ENCODE results near the gene ADAMTSL2. TPM values are rescaled to one million over a fixed set of nuclear protein-coding genes. Genes with fewer than 3 reads are reported as not detected.
"Not testable (repeated sequence)": the region's sequence is repeated elsewhere in the genome, so short reads cannot be mapped to it uniquely, and the experiment has no call there.

ADAMTSL2 gene
- total RNA-seq, 1 experiment from 2014 or later: 0.16 TPM

- DNase-seq (ENCODE audit: low spot score): peak; percentile 90
These were observed 24.0 kb downstream of the ADAMTSL2 start for GRCh38 chr9:133558191-133559126.

DNA sequence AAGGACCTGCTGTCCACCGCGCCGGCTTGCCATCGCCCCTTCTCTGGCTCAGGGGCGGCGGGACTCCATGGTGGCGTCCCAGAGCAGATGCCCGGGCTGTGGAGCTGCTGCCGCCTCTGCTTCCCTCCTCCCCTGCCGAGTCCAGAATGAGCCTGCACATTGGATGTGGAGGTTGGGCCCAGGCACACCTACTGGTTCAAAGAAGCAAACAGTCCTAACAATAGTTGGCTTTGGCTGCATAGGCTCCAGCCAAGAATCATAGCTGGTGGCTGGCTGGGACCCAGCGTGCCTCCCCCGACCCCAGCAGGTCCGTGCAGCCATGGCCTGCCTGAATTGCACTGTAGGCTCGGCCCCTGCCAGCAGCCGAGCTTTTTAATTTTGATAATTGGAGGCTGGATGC, 25.8 kb downstream of the ADAMTSL2 start:
- DNase-seq (ENCODE audit: low spot score): no peak

GRCh38 chr9:133560944-133561343, 26.4 kb downstream of the ADAMTSL2 start:
- DNase-seq (ENCODE audit: low spot score): no peak

- DNase-seq (ENCODE audit: low spot score): no peak
These were observed 27.6 kb downstream of the ADAMTSL2 start for GRCh38 chr9:133561976-133562554.

GRCh38 chr9:133562611-133563290, 28.2 kb downstream of the ADAMTSL2 start:
- no peak for DNase-seq (ENCODE audit: low spot score)

DNA sequence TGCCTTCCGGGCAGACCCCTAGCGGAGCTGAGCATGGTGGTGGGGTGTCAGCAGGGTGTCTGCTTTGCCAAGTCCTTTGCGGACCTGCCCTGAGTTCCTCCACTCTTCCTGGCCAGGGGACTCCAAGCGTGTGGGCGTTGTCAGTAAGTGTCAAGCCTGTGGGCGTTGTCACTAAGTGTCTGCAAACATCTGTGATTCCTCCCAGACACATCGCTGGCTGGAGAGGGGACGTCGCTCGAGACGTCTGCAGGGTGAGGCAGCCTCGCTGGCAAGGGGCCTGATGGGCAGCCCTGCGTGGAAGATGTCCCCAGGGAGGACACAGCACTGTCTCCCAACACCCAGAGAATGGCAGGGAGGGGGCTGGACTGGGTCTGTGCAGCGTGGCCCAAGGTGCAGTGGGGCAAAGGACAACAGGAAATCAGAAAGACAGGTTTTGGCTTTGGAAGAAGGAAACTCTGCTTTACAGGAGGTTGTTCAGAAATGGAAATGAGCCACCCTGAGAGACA, 28.8 kb downstream of the ADAMTSL2 start:
- DNase-seq (ENCODE audit: low spot score): peak; percentile 34

DNA sequence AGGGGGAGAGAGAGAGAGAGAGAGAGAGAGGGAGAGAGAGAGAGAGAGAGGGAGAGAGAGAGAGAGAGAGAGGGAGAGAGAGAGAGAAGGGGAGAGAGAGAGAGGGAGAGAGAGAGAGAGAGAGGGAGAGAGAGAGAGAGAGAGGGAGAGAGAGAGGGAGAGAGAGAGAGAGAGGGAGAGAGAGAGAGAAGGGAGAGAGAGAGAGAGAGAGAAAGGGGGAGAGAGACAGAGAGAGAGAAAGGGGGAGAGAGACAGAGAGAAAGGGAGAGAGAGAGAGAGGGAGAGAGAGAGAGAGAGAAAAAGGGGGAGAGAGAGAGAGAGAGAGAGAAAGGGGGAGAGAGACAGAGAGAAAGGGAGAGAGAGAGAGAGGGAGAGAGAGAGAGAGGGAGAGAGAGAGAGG, 29.3 kb downstream of the ADAMTSL2 start:
- DNase-seq (ENCODE audit: low spot score): not testable (repeated sequence)

GRCh38 chr9:133564451-133565116, 30.1 kb downstream of the ADAMTSL2 start:
- DNase-seq (ENCODE audit: low spot score): no peak

GRCh38 chr9:133566382-133566781, 31.9 kb downstream of the ADAMTSL2 start:
- DNase-seq (ENCODE audit: low spot score): no peak

- no peak for DNase-seq (ENCODE audit: low spot score)
These were observed 32.3 kb downstream of the ADAMTSL2 start for GRCh38 chr9:133566817-133567216.

- DNase-seq (ENCODE audit: low spot score): no peak
These were observed 33.7 kb downstream of the ADAMTSL2 start for GRCh38 chr9:133568186-133568585.

DNA sequence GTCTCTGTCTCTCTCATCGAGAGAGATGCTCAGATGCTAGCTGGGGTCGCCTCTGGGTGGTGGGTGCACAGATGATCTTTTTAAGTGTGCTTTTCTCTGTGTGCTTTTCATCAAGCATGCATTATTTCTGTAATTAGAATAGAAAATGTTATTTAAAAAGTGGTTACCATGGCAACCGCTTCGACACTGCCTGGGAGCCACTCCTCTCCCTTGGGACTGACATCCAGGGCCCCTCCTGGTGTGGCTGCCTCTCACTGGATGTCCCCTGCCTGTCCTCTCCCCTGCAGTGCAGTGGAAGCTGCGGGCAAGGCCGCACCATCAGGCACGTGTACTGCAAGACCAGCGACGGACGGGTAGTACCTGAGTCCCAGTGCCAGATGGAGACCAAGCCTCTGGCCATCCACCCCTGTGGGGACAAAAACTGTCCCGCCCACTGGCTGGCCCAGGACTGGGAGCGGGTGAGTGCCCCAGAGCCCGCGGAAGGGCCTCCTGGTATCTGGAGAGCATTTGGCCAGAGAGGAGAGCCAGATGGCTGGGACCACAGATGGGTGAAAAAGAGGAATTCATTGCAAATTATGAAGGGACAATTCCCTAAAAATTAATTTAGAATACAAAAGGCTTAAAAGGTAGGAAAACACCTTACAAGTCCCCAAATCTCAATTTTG, 34.7 kb downstream of the ADAMTSL2 start:
- no peak for DNase-seq (ENCODE audit: low spot score)

- no peak for DNase-seq (ENCODE audit: low spot score)
These were observed 35.6 kb downstream of the ADAMTSL2 start for GRCh38 chr9:133569891-133570690.

GRCh38 chr9:133570691-133571080, 36.2 kb downstream of the ADAMTSL2 start:
- no peak for DNase-seq (ENCODE audit: low spot score)

- no peak for DNase-seq (ENCODE audit: low spot score)
These were observed 36.9 kb downstream of the ADAMTSL2 start for GRCh38 chr9:133571391-133571890.

DNA sequence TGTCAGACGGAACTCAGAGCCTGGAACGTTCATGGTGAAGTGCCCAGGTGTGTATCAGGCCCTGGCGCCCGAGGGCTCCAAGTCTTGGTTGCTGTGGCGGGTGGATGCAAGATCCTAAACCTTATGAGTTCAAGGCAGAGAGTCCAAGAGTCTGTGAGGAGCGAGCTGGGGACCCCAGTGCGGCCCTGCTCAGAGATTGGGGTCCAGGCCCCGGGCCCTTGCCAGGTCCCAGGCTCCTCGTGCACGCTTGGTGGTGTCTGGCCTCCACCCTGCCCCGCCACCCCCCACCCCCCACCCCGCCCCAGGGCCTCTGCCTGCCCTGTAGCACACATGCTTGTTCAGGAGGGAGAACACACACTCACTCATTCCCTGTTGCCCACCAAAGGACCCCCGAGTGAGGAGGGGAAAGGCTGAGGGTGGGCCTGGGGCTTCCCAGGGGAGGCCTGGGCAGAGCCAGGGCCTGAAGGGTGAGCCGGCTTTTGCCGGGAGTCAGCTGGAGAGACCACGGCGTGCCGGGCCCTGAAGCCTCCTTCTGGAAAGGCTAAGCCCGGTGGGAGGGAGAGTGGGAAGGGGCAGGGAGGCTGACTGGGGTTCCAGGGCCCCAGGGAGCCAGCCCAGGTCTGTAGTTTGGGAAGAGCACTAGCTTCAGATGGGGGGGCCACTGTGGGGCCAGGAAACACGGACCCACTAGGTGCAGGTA, 37.5 kb downstream of the ADAMTSL2 start:
- no peak for DNase-seq (ENCODE audit: low spot score)

DNA sequence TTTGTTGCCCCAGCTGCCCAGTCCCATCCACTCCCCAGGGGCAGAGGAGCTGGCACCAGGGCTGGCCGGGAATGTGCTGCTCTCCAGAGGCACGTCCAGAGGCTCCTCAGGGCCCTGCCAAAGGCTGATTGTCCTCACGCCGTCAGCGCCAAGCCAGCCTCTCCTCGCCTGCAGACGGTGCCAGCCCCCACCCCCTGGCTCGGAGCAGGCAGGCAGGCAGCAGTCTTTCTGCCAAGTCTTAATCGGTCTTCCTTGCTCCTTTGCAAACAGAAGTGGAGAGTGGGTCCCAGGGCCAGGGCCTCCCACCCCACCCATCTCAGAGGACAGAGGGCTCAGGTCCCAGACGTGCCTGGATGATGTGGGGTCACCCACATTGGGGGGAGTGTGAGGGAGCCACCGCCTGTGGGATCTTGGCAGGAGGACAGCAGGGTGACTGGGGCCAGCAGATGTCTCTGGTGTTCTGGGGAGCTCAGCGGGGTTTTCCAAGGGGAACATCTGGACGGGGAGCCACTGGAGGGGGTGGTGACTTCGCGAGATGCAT, 38.4 kb downstream of the ADAMTSL2 start:
- DNase-seq (ENCODE audit: low spot score): no peak

- DNase-seq (ENCODE audit: low spot score): no peak
These were observed 39.4 kb downstream of the ADAMTSL2 start for GRCh38 chr9:133573791-133574515.

DNA sequence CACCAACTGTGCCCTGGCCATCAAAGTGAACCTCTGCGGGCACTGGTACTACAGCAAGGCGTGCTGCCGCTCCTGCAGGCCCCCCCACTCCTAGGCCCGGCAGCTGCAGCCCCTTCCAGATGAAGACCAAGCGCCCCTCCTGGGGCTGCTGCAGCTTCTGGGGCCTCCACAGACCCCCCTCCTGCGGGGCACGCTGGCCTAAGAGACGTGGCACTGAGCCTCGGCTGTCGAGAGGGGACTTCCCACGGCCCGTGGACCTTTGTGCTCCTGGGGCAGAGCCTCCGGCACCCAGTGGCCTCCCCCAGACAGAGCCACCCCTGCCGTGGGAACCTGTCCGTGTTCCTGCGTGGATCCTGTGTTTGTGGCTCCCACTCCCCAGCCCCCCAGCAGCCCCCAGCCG, 40.3 kb downstream of the ADAMTSL2 start:
- DNase-seq (ENCODE audit: low spot score): no peak
